Measurements from ENCODE around the gene JAKMIP1.

Gene JAKMIP1

GRCh38 chr4:6177587-6178197, 22.7 kb downstream of the JAKMIP1 start:
- DNase-seq = no peak

DNA sequence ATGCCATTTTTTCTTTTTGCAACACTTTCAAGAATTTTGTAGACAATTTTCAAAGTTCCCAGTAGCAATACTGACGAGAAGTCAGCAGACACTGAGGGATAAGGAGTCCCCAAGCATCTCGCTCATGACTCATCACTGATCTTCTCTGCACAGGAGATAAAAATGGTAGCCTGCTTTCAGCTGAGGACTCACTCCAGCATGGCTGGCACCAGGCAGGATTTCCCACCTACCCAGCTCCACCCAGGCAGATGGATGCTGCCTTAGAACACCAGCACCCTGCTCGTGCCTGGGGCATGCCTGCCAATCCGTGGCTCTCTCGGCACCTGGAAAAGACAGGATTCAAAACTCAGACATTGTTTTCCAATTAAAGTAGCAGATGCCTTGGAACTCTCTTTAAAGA, 24.9 kb downstream of the JAKMIP1 start:
- no peak for DNase-seq

- DNase-seq = no peak
Measured at GRCh38 chr4:6172927-6173200, 27.5 kb downstream of the JAKMIP1 start.

DNA sequence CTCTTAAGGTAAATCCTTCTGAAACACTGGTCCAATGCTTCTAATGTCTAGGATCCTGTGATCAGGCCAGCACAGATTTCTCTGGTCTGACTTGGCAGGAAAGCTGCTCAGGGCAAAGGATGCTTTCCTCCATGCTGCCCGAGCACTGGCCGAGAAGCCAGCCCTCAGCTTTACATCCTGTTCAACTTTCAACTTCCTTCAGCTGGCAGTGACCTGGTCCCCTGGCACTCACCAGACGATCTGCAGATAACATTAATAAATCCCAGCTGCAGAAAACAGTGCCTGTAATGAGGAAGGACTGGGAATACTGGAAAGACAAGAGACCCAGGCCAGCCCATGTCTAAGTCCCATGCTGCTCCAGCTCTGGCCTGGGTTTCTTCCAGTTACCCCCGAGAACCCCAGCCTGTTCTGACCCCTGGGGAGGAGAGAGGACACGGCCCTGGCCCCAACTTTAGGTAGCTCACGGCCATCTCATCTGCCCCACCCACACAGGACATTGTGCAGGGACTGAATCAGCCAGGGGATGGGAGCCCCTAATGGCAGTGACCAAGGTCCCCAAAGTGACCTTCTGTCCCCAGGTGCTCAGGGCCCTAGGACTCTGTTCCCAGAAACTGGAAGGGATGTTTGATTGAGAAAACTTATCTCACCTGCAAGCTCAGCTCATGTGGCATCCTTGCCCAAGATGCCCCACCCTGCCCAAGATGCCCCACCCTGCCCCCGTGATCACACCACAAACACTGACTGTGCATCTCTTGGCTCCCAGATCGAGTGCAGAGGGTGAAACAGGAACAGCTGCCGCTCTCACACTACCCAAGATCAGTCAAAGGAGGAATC, 28.0 kb downstream of the JAKMIP1 start:
- DNase-seq = no peak

DNA sequence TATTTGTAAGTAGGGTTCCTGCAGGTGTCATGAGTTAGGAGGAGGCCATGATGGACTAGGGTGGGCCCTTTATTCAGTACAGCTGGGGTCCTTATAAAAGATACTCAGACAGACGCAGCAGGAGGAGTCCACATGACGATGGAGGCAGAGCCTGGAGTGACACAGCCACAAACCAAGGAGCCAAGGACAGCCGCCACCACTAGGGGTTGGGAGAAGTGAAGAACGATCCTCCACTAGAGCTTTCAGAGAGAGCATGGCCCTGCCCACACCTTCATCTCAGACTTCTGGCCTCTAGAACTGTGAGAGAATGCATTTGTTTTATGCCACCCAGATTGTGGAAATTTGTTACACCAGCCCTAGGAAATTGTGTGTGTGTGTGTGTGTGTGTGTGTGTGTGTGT, 31.1 kb downstream of the JAKMIP1 start:
- no peak for DNase-seq

- no peak for DNase-seq
Measured at GRCh38 chr4:6165766-6166165, 34.6 kb downstream of the JAKMIP1 start.

- no peak for DNase-seq
Measured at GRCh38 chr4:6162885-6163284, 37.5 kb downstream of the JAKMIP1 start.

- no peak for DNase-seq
Measured at GRCh38 chr4:6161921-6162464, 38.4 kb downstream of the JAKMIP1 start.

- DNase-seq = no peak
Measured at GRCh38 chr4:6160536-6160935, 39.8 kb downstream of the JAKMIP1 start.

- DNase-seq = no peak
Measured at GRCh38 chr4:6157926-6158325, 42.4 kb downstream of the JAKMIP1 start.

- DNase-seq = no peak
Measured at GRCh38 chr4:6155996-6156750, 44.2 kb downstream of the JAKMIP1 start.

GRCh38 chr4:6154875-6155274, 45.5 kb downstream of the JAKMIP1 start:
- no peak for DNase-seq

GRCh38 chr4:6153874-6154273, 46.5 kb downstream of the JAKMIP1 start:
- DNase-seq = no peak

DNA sequence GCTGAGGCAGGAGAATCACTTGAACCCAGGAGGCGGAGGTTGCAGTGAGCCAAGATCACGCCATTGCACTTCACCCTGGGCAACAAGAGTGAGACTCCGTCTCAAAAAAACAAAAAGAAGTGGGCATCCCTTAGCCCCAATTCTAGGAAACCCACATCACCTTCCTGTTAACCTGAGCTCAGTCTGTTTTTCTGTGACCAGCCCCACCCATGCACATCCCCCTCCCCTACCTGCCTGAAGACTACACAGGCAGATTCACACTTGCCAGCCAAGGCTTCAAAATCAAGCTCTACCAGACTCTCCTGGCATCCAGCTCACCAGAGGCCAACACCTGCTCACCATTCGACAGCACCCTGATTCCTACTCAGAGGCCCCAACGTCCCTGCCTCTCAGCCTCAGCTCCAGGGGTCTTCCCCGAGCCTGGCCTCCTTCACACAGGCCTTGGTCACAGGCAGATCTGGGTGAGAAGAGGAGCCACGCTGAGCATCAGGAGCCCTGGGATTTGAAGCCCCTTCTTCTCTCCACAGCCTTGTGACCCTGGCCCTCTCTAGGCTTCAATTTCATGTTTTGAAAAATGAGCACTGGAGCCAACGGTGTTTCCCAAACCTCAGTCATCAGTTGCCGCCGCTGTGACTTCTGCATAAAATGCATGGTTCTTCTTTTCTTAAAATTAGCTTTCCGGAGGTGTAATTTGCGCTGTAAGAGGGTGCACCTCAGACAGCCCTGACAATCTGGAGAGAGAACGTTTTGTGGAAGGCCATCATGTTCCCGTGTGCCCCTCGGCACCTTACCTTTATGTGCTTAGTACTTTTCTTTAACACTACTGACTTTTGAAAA, 47.3 kb downstream of the JAKMIP1 start:
- no peak for DNase-seq

- DNase-seq = no peak
Measured at GRCh38 chr4:6150046-6150735, 50.2 kb downstream of the JAKMIP1 start.

- DNase-seq = no peak
Measured at GRCh38 chr4:6148506-6149205, 51.7 kb downstream of the JAKMIP1 start.

- no peak for DNase-seq
Measured at GRCh38 chr4:6147441-6147840, 52.9 kb downstream of the JAKMIP1 start.

DNA sequence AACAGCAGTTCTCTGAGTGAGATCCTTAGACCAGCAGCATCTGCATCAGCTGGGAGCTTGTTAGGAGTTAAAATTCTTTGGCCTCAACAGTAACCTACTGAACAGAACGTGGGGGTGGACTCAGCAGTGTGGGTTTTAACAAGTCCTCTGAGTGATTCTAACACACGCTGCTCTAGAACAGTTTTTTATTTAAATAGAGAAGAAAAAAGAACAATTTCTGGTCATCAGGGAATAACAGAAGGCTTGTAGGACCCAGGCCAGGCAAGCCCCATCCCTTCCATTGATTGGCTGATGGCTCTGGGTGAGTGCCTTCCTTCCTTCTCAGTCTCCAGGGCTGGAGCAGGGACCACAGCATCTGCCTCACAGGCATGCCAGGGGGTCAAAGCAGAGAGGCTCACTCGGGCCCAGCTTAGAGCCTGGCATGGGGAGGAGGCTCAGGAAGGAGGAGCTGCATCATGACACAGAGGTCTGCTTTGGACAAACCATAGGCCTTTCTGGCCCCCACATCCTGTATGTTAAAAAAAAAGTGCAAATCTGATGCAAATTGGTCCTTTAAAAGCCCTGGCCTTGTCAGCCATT, 56.7 kb downstream of the JAKMIP1 start:
- DNase-seq = no peak

DNA sequence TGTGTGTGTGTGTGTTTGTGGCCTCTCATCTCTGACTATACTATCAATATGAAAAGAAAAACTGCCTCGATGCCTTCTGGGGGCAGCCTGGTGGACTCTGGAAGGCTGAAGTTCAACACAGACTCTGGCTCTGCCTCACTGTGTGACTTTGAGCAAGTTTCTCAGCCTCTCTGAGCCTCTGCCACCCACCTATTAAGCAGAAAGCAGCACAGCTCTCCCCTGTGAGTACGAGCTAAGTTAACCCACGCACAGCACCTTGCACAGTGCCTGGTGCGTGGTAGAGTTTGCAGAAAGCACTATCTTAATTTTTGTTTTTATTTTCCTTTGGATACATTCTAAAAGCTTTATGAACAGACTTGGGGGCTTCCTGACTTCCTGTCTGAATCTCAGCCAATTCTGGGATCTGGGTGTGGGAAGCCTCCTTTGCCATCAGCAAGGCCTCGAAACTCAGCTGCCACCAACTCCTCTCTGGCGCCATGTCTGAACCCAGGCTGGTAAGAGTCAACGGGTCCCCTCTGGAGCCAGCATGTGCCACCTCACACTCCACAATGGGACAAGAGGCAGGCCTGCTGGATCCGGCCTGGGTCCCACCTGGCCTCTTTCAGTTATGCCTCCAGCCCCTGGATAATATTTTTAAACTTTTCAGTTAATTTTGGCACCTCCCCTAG, 57.3 kb downstream of the JAKMIP1 start:
- DNase-seq = no peak

DNA sequence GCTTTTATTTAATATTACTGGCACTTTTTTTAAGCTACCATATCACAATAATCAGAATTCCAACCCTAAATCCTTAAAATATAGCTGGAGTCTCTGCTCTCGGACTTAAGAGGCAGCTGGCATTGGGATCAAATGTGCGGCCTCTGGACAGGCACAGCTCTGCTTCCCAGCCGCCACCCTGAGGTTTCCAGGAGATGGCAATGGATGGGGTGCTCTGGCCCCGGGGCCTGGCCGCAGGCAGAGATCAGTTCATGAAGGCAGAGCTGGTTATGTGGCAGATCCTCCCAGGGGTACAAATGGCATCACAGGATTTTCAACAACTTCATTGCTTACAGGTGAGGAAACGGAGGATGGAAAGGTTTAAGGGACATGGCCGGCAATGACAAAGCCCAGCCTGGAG, 57.8 kb downstream of the JAKMIP1 start:
- no peak for DNase-seq

GRCh38 chr4:6141554-6141953, 58.8 kb downstream of the JAKMIP1 start:
- DNase-seq = no peak
